ENCODE results near the gene SLC1A4.

- TF ChIP-seq EZH2phosphoT487 (IDR thresholded peaks at IDR 0.05; ENCODE audit: borderline replicate concordance, low read length) (no peak), CTCF (conservative IDR thresholded peaks at IDR 0.05; ENCODE audit: low read depth, low read length) (no peak), EZH2 (IDR thresholded peaks at IDR 0.05; ENCODE audit: low read length, unreplicated experiment) (no peak)
Measured at GRCh38 chr2:64990876-64991275, 1.7 kb downstream of the SLC1A4 start.
